GM21515 (cell line): ENCODE data around the gene TNS3.

Experiments used
- ATAC-seq: cut with Tn5 transposase; IDR thresholded peaks from one replicate; pipeline ENCODE4 v1.9.1; 2021; ENCODE audit not compliant: unreplicated experiment

Gene TNS3

GRCh38 chr7:47247132-47247531, 334.8 kb downstream of the TNS3 start:
- ATAC-seq, result no peak

GRCh38 chr7:47244692-47245091, 337.2 kb downstream of the TNS3 start:
- no peak for ATAC-seq

- ATAC-seq, result no peak
Measured at GRCh38 chr7:47241112-47242065, 340.5 kb downstream of the TNS3 start.

- ATAC-seq, result no peak
Measured at GRCh38 chr7:47239931-47240421, 341.9 kb downstream of the TNS3 start.

GRCh38 chr7:47239034-47239433, 342.9 kb downstream of the TNS3 start:
- ATAC-seq, result no peak

GRCh38 chr7:47236480-47237129, 345.3 kb downstream of the TNS3 start:
- no peak for ATAC-seq

- no peak for ATAC-seq
Measured at GRCh38 chr7:47233996-47234395, 347.9 kb downstream of the TNS3 start.

- no peak for ATAC-seq
Measured at GRCh38 chr7:47232751-47233412, 349.0 kb downstream of the TNS3 start.

GRCh38 chr7:47231627-47232026, 350.3 kb downstream of the TNS3 start:
- no peak for ATAC-seq

- no peak for ATAC-seq
Measured at GRCh38 chr7:47231032-47231431, 350.9 kb downstream of the TNS3 start.

- no peak for ATAC-seq
Measured at GRCh38 chr7:47228386-47229014, 353.4 kb downstream of the TNS3 start.

GRCh38 chr7:47227762-47228177, 354.1 kb downstream of the TNS3 start:
- ATAC-seq, result peak; percentile 72

- no peak for ATAC-seq
Measured at GRCh38 chr7:47226696-47227095, 355.2 kb downstream of the TNS3 start.

- ATAC-seq, result no peak
Measured at GRCh38 chr7:47225387-47226131, 356.4 kb downstream of the TNS3 start.
